B cell (primary cell): ENCODE measurements around the gene SNW1.

Experiments
- EZH2 ChIP-seq: IDR thresholded peaks from 2 replicates; pipeline ENCODE4 v1.6.1; 2012; ENCODE audit warnings: borderline replicate concordance, low read depth, mild to moderate bottlenecking, moderate library complexity, low read length; ENCODE audit not compliant: insufficient read depth, poor library complexity, severe bottlenecking
- TF ChIP-seq, protein P1 (sequence below): fragments of 200-600 bp; IDR thresholded peaks from one replicate; pipeline ENCODE4 v1.8.0; 2022; ENCODE audit warnings: antibody characterized with exemption, mild to moderate bottlenecking

DNA sequence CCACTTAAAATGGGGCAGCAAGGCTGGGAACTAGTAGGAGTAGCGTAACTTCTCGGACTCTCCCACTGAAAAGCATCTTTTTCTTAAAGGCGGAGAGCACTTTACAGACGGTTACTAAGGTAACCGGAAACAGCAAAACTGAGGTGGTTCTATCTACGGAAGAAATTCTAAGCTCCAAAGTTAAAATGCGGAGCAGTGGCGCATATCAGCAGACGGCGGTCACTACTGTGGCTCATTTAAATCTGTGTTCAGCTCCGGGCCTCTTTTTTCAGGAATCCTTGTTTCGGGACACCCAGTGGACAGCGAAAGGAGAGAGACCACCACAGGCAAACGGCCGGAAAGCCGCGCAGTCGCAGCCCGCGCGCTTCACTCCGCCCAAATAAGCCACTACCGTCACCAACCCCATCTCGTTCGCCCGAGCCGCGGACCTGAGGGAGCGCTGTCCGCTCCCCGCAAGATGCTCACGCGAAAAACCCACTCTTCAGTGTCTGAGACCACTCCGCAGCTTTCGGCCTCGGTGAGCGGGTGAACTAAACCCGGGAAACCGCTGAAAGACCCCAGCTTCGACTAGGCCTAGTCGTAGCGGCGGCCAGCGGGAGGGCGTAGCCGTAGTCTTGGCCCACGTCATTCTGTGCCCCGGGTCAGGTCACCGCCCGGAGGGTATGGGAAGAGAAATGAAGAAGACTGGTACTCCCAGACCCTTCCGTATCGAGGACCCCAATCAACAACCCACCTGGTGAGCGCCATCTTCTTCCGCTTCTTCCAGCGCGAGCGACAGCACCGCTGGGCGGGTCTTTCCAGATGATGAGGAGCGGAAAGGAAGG lies at the start of gene SNW1:
- TF ChIP-seq, protein P1, sequence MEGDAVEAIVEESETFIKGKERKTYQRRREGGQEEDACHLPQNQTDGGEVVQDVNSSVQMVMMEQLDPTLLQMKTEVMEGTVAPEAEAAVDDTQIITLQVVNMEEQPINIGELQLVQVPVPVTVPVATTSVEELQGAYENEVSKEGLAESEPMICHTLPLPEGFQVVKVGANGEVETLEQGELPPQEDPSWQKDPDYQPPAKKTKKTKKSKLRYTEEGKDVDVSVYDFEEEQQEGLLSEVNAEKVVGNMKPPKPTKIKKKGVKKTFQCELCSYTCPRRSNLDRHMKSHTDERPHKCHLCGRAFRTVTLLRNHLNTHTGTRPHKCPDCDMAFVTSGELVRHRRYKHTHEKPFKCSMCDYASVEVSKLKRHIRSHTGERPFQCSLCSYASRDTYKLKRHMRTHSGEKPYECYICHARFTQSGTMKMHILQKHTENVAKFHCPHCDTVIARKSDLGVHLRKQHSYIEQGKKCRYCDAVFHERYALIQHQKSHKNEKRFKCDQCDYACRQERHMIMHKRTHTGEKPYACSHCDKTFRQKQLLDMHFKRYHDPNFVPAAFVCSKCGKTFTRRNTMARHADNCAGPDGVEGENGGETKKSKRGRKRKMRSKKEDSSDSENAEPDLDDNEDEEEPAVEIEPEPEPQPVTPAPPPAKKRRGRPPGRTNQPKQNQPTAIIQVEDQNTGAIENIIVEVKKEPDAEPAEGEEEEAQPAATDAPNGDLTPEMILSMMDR, result no peak
- TF ChIP-seq EZH2, result no peak
